GM23248 (cell line): Measurements from ENCODE around the gene BCAR3. TPM values are rescaled to one million over a fixed set of nuclear protein-coding genes. Genes with fewer than 3 reads are reported as not detected.
A peak's percentile ranks its signal among the peaks of the same experiment; 100 is the strongest.

Experiments used
- DNase-seq: peaks from one replicate; pipeline ENCODE4 v3.0.0-alpha.2; 2015
- H2AFZ ChIP-seq: fragments of 200-600 bp; sonication (generic); 2 replicates; pipeline ENCODE4 v1.6.1; 2016; ENCODE audit warnings: antibody characterized with exemption
- H3F3A ChIP-seq: fragments of 200-600 bp; sonication (generic); 2 replicates; pipeline ENCODE4 v1.6.1; 2016; ENCODE audit warnings: mild to moderate bottlenecking, antibody characterized with exemption, mixed run types; ENCODE audit not compliant: insufficient read depth
- H3K27ac ChIP-seq: fragments of 200-600 bp; sonication (generic); 2 replicates; pipeline ENCODE4 v1.5.1; 2016; ENCODE audit warnings: mild to moderate bottlenecking
- H3K27me3 ChIP-seq: fragments of 200-600 bp; sonication (generic); replicated peaks from 2 replicates; pipeline ENCODE4 v1.6.1; 2016; ENCODE audit warnings: mild to moderate bottlenecking; ENCODE audit not compliant: insufficient read depth
- H3K36me3 ChIP-seq: fragments of 200-600 bp; sonication (generic); 2 replicates; pipeline ENCODE4 v1.6.1; 2016; ENCODE audit warnings: low read depth, mild to moderate bottlenecking
- H3K4me1 ChIP-seq: fragments of 200-600 bp; sonication (generic); 2 replicates; pipeline ENCODE4 v1.6.1; 2016; ENCODE audit warnings: mild to moderate bottlenecking; ENCODE audit not compliant: insufficient read depth
- H3K4me2 ChIP-seq: fragments of 200-600 bp; sonication (generic); one replicate; pipeline ENCODE4 v1.6.1; 2016; ENCODE audit warnings: mild to moderate bottlenecking; ENCODE audit not compliant: unreplicated experiment
- H3K4me3 ChIP-seq: fragments of 200-600 bp; sonication (generic); 2 replicates; pipeline ENCODE4 v1.5.1; 2016; ENCODE audit warnings: mild to moderate bottlenecking
- H3K79me2 ChIP-seq: fragments of 200-600 bp; sonication (generic); 2 replicates; pipeline ENCODE4 v1.6.1; 2016; ENCODE audit warnings: mild to moderate bottlenecking; ENCODE audit not compliant: insufficient read depth
- H3K9ac ChIP-seq: fragments of 200-600 bp; sonication (generic); 2 replicates; pipeline ENCODE4 v1.6.1; 2016; ENCODE audit warnings: mild to moderate bottlenecking
- H3K9me2 ChIP-seq: fragments of 200-600 bp; sonication (generic); 2 replicates; pipeline ENCODE4 v1.6.1; 2016; ENCODE audit warnings: mixed run types, mild to moderate bottlenecking, moderate library complexity; ENCODE audit not compliant: insufficient read depth
- H3K9me3 ChIP-seq: fragments of 200-600 bp; sonication (generic); one replicate; pipeline ENCODE4 v1.6.1; 2017; ENCODE audit warnings: low read depth
- H4K20me1 ChIP-seq: fragments of 200-600 bp; sonication (generic); 2 replicates; pipeline ENCODE4 v1.6.0; 2016; ENCODE audit not compliant: insufficient read depth
- EZH2 ChIP-seq: fragments of 200-600 bp; sonication (generic); IDR thresholded peaks from 2 replicates; pipeline ENCODE4 v1.6.1; 2018; ENCODE audit warnings: antibody characterized with exemption, mild to moderate bottlenecking; ENCODE audit not compliant: insufficient read depth, poor library complexity, severe bottlenecking
- EZH2phosphoT487 ChIP-seq: fragments of 200-600 bp; sonication (generic); IDR thresholded peaks from 2 replicates; pipeline ENCODE4 v1.6.1; 2018; ENCODE audit warnings: antibody characterized with exemption, moderate library complexity, mild to moderate bottlenecking, low read depth; ENCODE audit not compliant: insufficient read depth
- WGBS, 2 experiments: methylation state at CpG; one replicate each; pipeline ENCODE4 v1.1.6; 2015 to 2017; ENCODE audit warnings: low lambda C conversion rate in 2 of 2, low coverage in 1 of 2; ENCODE audit errors: missing lambda C conversion rate in 2 of 2; 5-methylcytosine and 5-hydroxymethylcytosine counted together
- in situ Hi-C: fragments of 300-500 bp; cut with MboI; formaldehyde crosslinking; loops from 2 replicates; pipeline ENCODE4 v1.15.0; 2020
- polyA plus RNA-seq: library from polyadenylated mRNA; unstranded; fragments of >200 nt; fragmentation: Nextera tagmentation; extraction: Ambion mirVana; gene quantifications from 2 replicates; pipeline ENCODE4 v1.2.1, GENCODE V29; 2016
- total RNA-seq: library from RNA; depleted of rRNA; stranded (reverse); fragments of >200 nt; shearing (Covaris generic); gene quantifications from 2 replicates; pipeline ENCODE4 v1.2.3, GENCODE V29; 2014

The BCAR3 gene
- total and polyA plus RNA-seq, 2 experiments from 2014 or later = 65.1 to 83.2 TPM

GRCh38 chr1:93613898-93614297 is 67.7 kb downstream of the BCAR3 start:
- TF ChIP-seq EZH2 (no peak), EZH2phosphoT487 (no peak)
- peaks cover 88% of the 10 kb centered on the region for H3K4me1 ChIP-seq
- peak overlapping the region; percentile 75 for H3K4me2 ChIP-seq
- no peaks in the 10 kb centered on the region for H3K9me2 ChIP-seq
- no peaks in the 10 kb centered on the region for H3K27me3 ChIP-seq
- H3K27ac ChIP-seq = peak overlapping the region; percentile 99
- WGBS, 2 experiments = 20% methylated on average over 11 of the region's 11 CpGs
- DNase-seq = peak; percentile 78
- H3K9me3 ChIP-seq = no peaks in the 10 kb centered on the region
- peaks cover 10% of the 10 kb centered on the region; the same call in 1 of the 2 replicates for H3K36me3 ChIP-seq
- peak overlapping the region; percentile 83 for H3K9ac ChIP-seq
- H4K20me1 ChIP-seq = no peaks in the 10 kb centered on the region
- peaks cover 88% of the 10 kb centered on the region for H3K79me2 ChIP-seq
- H3K4me3 ChIP-seq = peak overlapping the region; percentile 64
- peaks cover 80% of the 10 kb centered on the region for H3F3A ChIP-seq
- in situ Hi-C loops = no loop called here
- no peak overlapping the region for H2AFZ ChIP-seq

GRCh38 chr1:93612510-93612909 is 69.1 kb downstream of the BCAR3 start:
- H3K9me2 ChIP-seq = no peaks in the 10 kb centered on the region
- H3K27me3 ChIP-seq = no peaks in the 10 kb centered on the region
- H3K4me2 ChIP-seq = peak overlapping the region; percentile 75
- no peak overlapping the region for H2AFZ ChIP-seq
- no peak for DNase-seq
- H3K79me2 ChIP-seq = peaks cover 88% of the 10 kb centered on the region
- in situ Hi-C loops = no loop called here
- H4K20me1 ChIP-seq = no peaks in the 10 kb centered on the region
- TF ChIP-seq EZH2 = no peak
- no peak for TF ChIP-seq EZH2phosphoT487
- H3K9ac ChIP-seq = peak overlapping the region; percentile 83
- H3K4me3 ChIP-seq = peak overlapping the region; percentile 64; the same call in 1 of the 2 replicates
- peaks cover 10% of the 10 kb centered on the region; the same call in 1 of the 2 replicates for H3K36me3 ChIP-seq
- WGBS, 2 experiments = 62 to 71% methylated on average over 3 of the region's 3 CpGs
- peaks cover 90% of the 10 kb centered on the region for H3K4me1 ChIP-seq
- H3K27ac ChIP-seq = peak overlapping the region; percentile 99
- peaks cover 81% of the 10 kb centered on the region for H3F3A ChIP-seq
- H3K9me3 ChIP-seq = no peaks in the 10 kb centered on the region

- no peak overlapping the region for H3K4me3 ChIP-seq
- H3K4me1 ChIP-seq = peaks cover 90% of the 10 kb centered on the region
- no peaks in the 10 kb centered on the region for H3K9me3 ChIP-seq
- H2AFZ ChIP-seq = no peak overlapping the region
- in situ Hi-C loops = no loop called here
- WGBS, 2 experiments = 94 to 96% methylated on average over 5 of the region's 5 CpGs
- no peaks in the 10 kb centered on the region for H3K9me2 ChIP-seq
- TF ChIP-seq EZH2 (no peak), EZH2phosphoT487 (no peak)
- H3K27ac ChIP-seq = peak overlapping the region; percentile 99
- DNase-seq = no peak
- H4K20me1 ChIP-seq = peaks cover 5% of the 10 kb centered on the region; the same call in 1 of the 2 replicates
- H3K4me2 ChIP-seq = no peak overlapping the region
- no peak overlapping the region for H3K9ac ChIP-seq
- H3K79me2 ChIP-seq = peaks cover 88% of the 10 kb centered on the region
- H3F3A ChIP-seq = peaks cover 81% of the 10 kb centered on the region
- H3K36me3 ChIP-seq = peaks cover 10% of the 10 kb centered on the region; the same call in 1 of the 2 replicates
- H3K27me3 ChIP-seq = no peaks in the 10 kb centered on the region
Observed at GRCh38 chr1:93611668-93612067, 70.0 kb downstream of the BCAR3 start.

- peaks cover 14% of the 10 kb centered on the region for H4K20me1 ChIP-seq
- no peak for DNase-seq
- no peaks in the 10 kb centered on the region for H3K9me3 ChIP-seq
- H3K9ac ChIP-seq = no peak overlapping the region
- H2AFZ ChIP-seq = no peak overlapping the region
- peaks cover 10% of the 10 kb centered on the region; the same call in 1 of the 2 replicates for H3K36me3 ChIP-seq
- TF ChIP-seq EZH2 (no peak), EZH2phosphoT487 (no peak)
- peaks cover 98% of the 10 kb centered on the region for H3K79me2 ChIP-seq
- no peak overlapping the region for H3K4me3 ChIP-seq
- 90% methylated on average over 8 of the region's 8 CpGs for WGBS, 2 experiments
- H3K9me2 ChIP-seq = no peaks in the 10 kb centered on the region
- no peak overlapping the region for H3K4me2 ChIP-seq
- in situ Hi-C loops = no loop called here
- no peaks in the 10 kb centered on the region for H3K27me3 ChIP-seq
- H3K4me1 ChIP-seq = peaks cover 88% of the 10 kb centered on the region
- H3F3A ChIP-seq = peaks cover 80% of the 10 kb centered on the region
- no peak overlapping the region; the same call in 1 of the 2 replicates for H3K27ac ChIP-seq
Observed at GRCh38 chr1:93609536-93609935, 72.1 kb downstream of the BCAR3 start.
